Right hindlimb (tissue), 1 donor: ENCODE measurements around the gene WWOX.

Experiments
- DNase-seq: peaks from one replicate; pipeline ENCODE4 v3.0.0-alpha.2; 2018

Gene WWOX

GRCh38 chr16:78789561-78789960 lies 690.1 kb downstream of the WWOX start:
- DNase-seq: no peak

- no peak for DNase-seq
These were observed 691.6 kb downstream of the WWOX start for GRCh38 chr16:78791011-78791410.

GRCh38 chr16:78791926-78792325 lies 692.5 kb downstream of the WWOX start:
- no peak for DNase-seq

DNA sequence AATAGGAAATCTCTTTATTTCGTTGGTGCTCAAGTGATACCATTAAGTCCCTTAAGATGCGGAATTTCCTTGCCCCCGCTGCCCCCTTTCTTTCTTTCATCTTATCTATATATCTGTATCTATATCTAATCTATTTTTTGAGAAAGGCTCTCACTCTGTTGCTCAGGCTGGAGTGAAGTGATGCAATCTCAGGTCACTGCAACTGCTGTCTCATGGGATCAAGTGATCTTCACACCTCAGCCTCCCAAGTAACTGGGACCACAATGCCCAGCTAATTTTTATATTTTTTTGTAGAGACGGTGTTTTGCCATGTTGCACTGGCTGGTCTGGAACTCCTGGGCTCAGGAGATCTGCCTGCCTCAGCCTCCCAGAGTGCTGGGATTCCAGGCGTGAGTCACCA lies 693.5 kb downstream of the WWOX start:
- DNase-seq: no peak

DNA sequence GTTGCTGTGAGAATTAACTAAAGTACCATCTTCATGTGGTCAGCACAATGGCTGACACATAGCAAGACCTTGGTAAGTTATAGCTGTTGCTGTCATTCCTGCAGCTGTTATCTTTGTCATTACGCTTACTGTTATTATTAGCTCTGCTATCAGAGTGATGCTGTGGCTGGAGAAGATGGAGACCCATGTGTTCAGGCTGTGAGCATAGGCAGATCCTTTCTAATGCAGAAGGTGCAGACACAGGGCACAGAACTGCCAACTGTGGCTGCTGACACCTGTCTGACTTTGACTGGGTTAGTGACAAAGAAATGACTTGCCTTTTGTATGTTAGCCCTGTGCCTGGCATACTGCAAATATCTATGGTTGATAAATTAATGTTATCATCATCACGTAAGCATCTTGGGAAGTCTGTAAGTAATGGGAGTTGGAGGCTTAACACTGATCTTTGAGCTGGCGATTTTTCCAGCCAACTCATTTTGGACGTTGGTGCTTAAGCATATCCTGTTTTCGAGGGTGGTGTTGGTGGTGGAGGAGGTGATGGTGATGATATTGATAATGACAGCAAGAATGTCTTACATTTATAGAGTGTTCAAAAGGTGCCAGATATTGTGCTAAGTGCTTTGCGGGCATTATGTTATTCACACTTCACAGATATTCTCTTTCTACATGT lies 695.3 kb downstream of the WWOX start:
- DNase-seq: no peak

DNA sequence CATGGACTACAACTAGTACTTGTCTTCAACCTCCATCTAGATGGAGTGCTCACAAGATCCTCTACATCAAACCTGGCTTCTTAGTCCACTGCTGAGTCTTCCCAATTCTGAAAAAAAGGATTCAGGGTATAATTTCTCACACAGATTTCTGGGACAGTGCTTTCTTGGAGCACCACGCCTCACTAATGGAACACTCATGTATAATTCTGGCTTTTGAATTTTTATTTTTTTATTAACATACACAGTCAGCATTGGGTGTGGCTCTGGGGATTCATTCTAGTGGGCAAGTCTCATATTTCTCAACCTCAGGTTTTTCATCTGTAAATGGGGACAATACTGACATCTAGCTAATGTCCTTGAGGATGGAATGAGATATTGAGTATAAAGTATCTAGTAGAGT lies 696.0 kb downstream of the WWOX start:
- DNase-seq: no peak

GRCh38 chr16:78796221-78796866 lies 696.9 kb downstream of the WWOX start:
- DNase-seq: peak; percentile 38

DNA sequence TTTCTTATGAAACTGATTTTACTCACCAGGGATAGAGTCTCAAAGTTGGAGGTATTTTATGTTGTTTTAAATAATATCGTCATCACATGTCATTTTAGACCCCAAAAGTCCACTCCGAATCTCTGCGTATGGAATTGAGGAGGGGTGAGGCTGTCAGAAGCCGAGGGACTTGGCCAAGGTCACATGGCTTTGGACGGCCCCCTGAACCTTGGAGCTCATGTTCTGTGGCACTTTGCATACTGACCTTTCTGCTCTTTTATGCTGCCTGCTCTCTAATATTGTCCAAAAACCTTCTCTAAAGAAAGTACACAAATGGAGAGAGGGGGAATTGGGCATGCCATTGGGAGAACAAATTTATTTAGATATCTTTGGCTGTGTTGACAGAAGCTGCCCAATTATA lies 700.0 kb downstream of the WWOX start:
- DNase-seq: no peak

DNA sequence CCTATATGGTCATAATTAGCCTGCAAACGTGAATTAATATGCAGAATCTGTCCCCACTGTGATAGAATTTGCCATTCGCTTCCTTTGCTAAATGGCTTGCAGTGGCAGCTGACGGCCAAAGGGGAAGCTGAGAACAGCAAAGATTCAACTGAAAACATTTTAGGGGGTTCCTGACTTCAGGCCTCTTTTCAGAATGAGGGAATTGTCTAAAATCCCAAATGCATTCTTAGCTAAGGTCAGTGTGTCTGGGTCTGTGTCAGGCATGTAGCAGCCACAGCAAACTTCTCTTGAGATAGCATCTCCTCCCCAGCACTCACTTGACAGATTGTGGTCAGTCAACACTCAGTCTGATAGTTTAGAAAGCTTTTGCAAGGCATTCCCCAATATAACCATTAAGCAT lies 701.1 kb downstream of the WWOX start:
- no peak for DNase-seq

DNA sequence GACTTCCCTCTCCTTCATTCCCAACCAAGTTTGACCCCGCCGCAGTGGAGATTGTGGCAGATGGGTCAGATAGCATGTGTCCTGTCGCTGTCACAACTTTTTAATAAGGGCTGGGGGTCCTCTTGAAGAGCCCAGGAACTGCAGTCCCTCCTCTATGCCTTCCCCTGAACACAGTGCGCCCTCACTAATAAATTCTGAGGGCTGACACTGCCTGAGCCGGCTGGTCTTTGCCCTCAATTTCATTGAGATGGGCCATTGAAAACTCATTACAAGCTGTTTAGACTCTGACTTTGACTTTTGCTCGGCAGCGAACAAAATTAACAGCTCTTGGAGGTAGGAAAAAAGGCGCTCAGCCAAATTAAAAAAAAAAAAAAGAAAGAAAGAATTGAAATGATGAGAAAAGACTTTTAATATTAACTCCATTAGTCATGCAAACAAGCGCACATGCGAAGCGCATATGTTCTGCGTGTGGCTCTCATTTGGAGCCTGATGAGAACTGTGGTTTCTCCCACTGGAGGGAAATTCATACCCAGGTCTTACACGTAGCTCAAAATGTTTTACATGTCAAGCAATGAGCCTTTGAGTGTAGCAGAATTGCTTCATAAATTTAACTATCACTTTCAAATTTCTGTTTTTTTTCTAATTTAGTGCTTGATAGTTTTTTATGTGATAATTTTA lies 704.7 kb downstream of the WWOX start:
- no peak for DNase-seq

DNA sequence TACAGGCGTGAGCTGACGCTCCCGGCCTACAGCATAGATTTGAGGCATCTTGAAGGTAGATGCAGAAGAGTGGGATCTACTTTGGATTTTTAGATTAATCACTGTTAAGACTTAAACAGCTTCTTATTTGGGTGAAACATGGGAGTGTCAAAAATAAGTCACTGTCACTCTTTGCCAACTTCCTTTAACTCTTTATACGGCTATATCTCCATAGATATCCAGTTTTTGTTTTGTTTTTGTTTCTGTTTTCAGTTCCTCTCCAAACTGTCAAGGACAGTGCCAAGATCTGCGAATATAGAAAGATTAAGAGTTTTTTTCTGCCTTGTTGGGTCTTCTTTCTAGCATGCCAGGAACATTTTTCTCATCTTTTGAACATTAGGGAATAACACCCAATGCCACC lies 706.1 kb downstream of the WWOX start:
- DNase-seq: no peak

DNA sequence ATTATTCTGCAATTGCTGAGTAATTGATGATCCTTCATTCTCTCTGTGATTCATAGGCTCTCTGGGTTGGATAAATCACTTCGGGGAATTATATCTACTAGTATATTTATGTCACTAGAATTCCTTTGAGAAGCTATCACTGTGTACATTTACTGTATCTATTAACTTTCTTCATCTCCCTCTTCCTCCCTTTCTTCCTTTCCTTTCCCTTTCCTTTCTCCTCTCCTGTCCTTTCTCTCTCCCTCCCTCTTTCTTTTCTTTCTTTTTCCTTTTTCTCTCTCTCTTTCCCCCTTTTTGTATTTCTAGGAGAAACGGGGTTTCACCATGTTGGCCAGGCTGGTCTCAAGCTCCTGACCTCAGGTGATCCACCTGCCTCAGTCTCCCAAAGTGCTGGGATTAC lies 711.8 kb downstream of the WWOX start:
- no peak for DNase-seq

DNA sequence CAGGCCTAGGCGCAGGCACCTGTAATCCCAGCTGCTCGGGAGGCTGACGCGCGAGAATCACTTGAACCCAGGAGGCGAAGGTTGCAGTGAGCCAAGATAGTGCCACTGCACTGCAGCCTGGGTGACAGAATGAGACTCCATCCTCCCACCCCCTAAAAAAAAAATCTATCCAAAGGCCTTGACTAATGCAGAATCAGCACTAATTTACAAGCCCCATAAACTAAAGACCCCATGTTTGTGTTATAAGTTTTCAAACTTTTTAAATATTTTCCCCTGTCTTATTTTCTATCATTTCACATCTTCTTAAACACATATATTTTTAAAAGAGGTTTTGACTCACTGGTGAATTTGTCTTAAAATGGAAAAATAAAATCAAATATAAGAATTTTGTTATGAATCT lies 713.1 kb downstream of the WWOX start:
- no peak for DNase-seq

DNA sequence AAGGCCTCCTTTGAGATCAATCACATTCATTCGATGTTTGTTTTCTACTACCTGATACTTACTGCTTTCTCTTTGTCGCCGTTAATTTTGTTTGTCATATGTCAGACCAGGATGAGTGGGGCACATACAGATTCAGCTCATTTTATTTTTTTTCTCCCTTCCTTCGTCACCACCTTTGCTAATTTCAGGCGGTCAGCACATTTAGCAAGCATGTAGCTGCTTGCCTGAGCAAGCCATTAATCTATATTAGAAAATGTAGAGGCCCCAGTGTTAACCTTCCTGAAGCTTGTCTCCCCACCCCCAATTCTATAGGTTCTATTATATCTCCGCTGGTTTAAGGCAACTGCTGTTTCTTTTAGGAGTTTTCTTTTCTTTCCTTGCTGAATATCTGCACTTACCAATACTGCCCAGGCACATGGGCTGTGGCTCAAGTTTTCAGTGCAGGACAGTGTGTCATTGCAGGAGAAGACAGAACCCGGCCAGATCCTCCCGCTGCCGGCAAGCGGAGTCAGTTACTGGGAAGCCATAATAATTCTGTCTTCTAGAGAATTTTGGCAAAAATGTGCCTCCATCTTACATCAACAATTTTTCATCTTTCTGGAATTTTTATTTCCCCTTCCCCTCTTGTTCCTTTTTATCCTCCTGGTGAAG lies 714.3 kb downstream of the WWOX start:
- DNase-seq: peak; percentile 35

DNA sequence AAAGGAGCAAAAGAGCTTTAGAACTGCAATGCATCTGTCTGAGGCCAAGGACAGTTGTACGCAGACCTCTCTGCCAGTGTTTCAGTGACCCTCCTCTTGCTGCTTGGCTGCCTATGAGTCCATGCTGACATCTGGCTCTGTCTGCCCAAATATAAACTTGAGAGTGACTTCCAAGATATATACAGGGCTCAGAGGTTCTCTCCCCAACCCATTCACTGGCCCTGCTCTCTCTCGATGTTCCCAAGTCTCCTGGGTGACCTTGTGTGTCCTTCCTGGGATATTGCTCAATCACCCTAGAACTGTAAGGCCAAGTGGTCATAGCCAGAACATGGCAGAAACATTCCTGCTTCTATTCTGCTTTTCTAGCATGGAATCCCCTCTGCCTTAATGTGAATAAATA lies 716.3 kb downstream of the WWOX start:
- peak; percentile 30 for DNase-seq

DNA sequence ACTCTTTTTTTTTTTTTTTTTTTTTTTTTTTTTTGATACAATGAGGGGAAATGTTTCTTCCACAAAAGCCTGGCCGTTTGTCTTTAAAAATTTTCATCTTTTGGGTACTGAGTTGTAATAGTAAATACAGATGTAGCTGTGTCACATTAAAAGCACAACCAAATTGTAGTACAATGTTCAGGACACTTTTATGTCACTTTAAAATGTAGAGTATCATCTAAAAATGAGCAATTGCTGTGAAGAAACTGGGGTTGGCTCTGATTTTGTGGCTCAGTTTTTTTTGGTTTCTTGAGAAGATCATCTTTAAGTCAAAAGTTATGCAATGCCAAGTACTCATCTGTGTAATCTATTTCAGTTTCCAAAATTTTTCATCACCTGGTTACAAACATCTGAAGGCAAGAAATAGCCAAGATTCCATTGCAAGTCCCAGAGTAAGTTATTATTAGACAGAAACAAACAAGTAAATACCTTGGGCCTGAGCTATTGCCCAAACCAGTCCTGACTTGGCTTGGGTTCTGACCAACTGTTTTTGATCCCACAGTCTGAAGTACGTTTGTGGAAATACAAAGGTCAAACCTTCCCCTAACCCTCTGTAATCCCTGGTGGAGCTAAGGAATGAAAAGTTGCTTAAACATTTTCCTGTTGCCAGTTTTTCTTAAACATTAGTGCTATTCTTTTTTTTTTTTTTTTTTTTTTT lies 717.2 kb downstream of the WWOX start:
- peak; percentile 83 for DNase-seq

DNA sequence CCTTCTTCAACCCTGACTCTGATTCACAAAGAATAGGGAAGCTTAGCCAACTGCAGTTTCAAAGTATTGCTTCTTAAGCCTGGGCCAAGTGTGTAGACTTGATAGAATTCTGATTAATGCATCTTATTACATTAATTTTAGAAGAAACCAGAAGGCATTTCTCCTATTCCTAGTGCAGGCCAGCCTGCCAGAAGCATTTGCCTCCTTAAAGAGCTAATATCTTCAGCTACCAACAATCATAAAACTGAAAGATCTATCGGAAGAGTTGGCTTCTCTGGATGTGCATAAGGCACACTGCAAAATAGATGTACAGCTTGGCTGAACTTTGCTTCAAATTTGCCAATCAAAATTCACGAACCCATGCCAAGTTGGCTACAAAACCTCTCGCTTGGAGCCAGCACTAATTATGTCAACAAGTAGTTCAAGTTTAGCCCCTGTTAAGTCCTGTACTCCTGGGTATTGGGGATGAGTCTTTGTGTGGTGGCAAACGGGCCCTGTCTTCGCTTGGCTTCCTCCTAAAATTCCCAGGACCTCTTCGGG lies 717.8 kb downstream of the WWOX start:
- peak; percentile 72 for DNase-seq

GRCh38 chr16:78821335-78821734 lies 721.9 kb downstream of the WWOX start:
- DNase-seq: no peak

DNA sequence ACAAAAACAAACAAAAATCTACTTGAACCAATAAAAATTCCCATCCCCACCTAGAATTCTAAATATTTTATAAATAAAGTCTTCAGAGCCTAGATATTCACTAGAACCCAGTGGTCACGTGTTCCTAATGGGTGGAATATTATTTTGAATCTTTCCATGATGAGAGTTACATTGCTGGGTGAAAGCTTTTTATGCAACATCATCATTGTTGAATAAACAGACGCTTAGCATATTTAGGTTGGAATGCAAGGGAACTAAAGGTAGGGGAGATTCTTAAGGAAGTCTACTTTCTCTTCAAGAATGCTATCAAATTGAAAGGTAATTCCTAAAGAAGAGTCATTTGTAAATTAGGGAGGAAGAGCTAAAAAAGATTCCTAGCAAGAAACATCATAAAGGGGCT lies 723.1 kb downstream of the WWOX start:
- no peak for DNase-seq

DNA sequence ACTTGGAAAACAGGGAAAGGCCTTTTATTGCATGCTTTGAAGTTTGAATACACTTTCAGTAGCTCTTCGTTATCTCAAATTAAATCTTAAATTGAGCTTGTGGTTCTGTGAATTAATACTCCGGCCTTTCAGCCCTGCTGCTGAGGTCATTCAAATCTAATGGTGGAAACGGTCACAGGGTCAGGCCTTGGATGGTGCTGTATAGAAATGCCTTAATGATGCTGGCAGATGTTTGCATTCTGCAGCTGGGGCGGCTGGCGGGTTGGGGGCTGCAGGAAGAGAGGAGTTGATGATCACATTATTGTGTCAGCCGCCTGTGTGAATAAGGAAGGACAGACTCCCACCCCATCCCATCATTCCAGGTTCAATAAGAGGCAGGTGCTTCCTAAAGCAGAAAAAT lies 723.6 kb downstream of the WWOX start:
- no peak for DNase-seq

- no peak for DNase-seq
These were observed 729.8 kb downstream of the WWOX start for GRCh38 chr16:78829280-78829679.

DNA sequence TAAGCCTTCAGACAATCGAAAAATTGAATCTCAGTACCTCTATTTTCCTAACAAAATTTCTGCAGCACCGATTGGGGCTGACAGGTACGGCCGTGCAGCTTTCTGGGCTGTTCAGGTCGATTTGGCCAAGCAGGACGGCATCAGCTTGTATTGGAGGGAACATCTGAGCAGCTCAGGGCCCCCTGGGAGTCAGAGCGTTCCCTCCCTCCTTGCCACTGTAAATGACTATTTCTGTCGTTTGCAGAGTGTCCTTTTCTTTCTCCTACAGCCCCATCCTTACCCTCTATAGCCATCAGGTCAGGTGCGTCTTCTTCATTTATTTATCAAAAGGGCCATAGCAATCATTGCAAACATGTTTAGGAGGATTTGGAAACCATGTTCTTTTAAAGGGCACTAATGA lies 731.1 kb downstream of the WWOX start:
- DNase-seq: no peak

- no peak for DNase-seq
These were observed 732.6 kb downstream of the WWOX start for GRCh38 chr16:78832100-78832499.
